Measurements from ENCODE around the gene CYP2W1.
"Not testable (repeated sequence)": the region's sequence is repeated elsewhere in the genome, so short reads cannot be mapped to it uniquely, and the experiment has no call there.

CYP2W1 gene

DNA sequence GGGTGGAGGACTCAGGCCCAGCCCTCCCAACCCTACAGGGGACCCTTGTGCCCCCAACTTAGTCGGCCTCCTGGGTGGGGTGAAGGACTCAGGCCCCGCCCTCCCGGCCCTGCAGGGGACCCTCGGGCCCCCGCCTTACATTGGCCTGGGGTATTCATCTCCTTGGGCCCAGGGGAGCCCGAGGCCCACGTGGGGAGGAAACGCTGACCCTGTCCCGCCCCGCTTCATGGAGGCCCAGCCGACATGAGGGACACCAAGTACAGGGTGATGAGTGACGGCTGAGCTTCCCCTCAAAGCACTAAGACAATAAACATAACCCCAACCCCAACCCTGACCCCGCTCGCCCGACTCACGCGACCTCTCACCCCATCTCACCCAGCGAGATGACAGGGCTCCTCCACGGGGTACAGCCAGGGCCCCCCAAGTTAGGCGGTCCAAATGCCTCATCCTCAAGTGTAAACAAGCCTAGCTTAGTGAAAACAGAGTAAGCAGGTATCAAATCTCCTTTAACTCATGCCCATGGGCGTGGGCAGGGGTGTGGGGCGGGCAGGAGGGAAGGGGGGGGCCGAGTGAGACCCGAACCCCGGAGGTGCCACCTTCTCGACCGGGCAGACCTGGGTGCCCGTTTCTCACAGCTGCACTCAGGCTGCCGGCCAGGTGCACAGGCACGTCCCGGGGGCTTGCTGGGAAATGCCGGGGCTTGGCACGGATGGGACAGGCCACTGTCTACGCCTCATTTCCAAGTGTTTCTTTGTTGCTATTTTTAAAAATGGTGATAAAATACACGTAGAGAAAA lies 8.2 kb downstream of the CYP2W1 start:
- ATAC-seq: no peak
- peaks cover 3% of the 10 kb centered on the region for H3K27me3 Mint-ChIP-seq

DNA sequence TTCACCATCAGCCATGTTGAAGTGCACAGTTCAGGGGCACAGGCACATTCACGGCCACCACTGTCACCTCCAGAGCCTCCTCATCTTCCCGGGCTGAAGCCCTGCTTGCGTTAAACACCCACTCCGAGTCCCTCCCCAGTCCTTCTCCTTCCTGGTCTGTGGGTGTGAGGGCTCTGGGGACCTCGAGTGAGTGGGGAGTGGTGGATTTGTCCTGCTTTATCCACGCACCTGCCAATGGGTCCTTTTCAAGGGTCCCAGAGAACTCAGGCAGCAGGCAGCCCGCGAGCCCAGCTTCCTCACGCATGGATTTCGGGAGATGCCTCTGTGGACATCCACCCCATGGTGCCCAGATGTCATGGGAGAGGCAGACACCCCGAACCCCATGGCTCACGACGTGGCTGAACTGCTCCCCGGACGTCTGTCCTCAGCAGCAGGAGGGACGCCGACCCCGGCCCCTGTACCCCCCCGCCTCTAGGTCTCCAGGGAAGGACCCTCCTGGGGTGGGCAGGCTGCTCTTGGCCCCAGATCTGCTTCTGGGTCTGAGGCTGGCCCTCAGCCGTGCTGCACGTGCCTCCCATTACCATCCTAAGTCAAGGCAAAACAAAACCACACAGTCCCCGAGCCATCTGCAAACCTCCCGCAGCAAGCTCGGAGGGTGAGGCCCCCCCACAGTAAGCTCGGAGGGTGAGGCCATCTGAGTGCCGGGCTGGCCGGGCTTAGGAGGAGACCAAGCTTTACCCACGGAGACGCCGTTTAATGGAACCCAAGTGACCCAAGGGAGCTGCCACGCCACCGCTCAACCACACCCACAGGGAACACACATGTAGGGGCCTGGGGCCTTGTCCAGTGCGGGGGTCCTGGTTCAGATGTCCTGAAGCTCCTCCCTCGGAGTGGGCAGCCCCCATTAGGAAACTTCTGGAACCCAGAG lies 9.0 kb downstream of the CYP2W1 start:
- DNase-seq (no peak), ATAC-seq (no peak)
- H3K4me1 Mint-ChIP-seq: peaks cover 5% of the 10 kb centered on the region
- no peaks in the 10 kb centered on the region for H3K9me3 Mint-ChIP-seq
- H3K27me3 Mint-ChIP-seq: no peaks in the 10 kb centered on the region
- H3K4me3 Mint-ChIP-seq: no peak overlapping the region
- H3K36me3 Mint-ChIP-seq (ENCODE audit: low read depth): no peaks in the 10 kb centered on the region
- H3K27ac Mint-ChIP-seq: no peak overlapping the region

More for the DNA sequence above, 8.2 kb downstream of the CYP2W1 start:
- no peak overlapping the region for H3K4me3 Mint-ChIP-seq
- no peaks in the 10 kb centered on the region for H3K9me3 Mint-ChIP-seq
- peaks cover 5% of the 10 kb centered on the region for H3K4me1 Mint-ChIP-seq
- no peak for DNase-seq
- no peak overlapping the region for H3K27ac Mint-ChIP-seq
- no peaks in the 10 kb centered on the region for H3K36me3 Mint-ChIP-seq (ENCODE audit: low read depth)

DNA sequence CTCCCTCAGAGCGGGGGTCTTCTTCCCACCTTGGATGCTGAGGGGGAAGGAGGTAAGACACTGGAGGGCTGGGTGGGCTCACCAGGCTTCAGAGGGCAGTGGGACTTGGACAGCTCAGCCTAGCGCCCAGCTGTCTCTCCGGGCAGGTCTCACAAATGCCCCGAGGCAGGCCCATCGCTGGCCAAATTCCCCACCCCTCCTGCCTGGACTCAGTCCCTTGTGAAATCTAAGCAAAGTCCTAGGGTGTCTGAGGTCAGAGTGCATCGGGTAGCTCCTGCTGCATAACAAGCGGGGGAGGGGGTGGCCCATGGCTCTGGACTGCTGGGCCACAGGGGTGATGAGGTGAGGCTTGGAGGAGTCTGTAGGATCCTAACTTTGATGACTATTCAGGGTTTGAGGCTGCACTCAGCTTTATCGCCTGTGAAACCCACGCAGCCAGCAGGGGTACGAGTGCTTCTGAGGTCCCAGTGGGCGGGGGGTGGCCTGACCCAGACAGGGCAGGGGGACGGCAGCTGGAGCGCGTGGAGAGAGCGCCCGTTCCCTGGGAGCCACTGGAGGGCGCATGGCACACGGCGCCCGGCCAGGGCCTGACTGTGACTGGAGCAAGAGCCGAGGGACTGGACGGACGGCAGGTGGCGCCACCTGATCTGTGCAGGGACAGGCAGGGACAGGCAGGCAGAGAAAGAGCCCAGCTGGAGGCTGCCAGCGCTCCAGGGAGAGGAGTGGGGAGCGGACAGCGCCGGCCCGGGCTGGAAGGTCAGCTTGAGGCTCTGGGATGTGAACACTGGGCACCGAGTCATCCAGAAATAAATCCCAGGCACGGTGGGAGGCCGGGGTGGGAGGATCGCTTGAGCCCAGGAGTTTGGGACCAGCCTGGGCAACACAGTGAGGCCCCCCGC lies 10.0 kb downstream of the CYP2W1 start:
- Mint-ChIP-seq H3K4me3 (no peak overlapping the region), H3K36me3 (ENCODE audit: low read depth) (no peaks in the 10 kb centered on the region), H3K9me3 (no peaks in the 10 kb centered on the region), H3K27me3 (no peaks in the 10 kb centered on the region), H3K27ac (no peak overlapping the region), H3K4me1 (peaks cover 5% of the 10 kb centered on the region)
- ATAC-seq (peak; percentile 97), DNase-seq (peak; percentile 96)

DNA sequence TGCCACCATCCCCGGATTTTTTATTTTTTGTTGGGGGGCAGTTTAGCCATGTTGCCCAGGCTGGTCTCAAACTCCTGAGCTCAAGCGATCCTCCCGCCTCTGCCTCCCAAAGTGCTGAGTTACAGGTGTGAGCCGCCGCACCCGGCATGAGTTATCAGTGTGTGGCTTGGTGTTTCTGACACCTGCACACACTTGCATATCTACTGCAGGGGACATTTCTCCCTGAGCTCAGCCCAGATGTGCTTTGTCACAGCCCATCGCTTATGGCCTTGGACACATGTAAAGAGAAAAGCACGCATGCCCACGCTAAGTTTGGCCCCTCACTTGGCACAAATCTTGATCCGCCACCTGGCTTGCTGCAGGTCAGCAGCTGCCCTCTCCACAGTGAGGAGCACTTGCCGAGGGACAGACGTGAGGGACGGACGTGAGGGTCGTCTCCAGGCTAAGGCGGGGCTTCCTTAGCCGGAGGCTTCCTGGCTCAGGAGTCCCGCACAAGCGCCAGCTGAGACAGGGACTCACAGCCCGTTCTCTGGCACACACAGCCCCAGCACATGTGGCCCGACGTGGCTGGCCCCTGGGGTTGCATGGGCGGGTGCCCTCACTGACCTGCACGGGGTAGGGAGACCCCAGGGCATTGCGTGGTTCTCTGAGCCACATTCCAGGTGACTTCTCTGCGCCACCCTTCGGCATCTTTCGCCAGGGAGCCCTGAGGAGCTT lies 11.8 kb downstream of the CYP2W1 start:
- Mint-ChIP-seq H3K27ac (no peak overlapping the region), H3K4me3 (no peak overlapping the region), H3K27me3 (no peaks in the 10 kb centered on the region), H3K36me3 (ENCODE audit: low read depth) (no peaks in the 10 kb centered on the region), H3K9me3 (no peaks in the 10 kb centered on the region), H3K4me1 (peaks cover 5% of the 10 kb centered on the region)
- DNase-seq (no peak), ATAC-seq (no peak)

DNA sequence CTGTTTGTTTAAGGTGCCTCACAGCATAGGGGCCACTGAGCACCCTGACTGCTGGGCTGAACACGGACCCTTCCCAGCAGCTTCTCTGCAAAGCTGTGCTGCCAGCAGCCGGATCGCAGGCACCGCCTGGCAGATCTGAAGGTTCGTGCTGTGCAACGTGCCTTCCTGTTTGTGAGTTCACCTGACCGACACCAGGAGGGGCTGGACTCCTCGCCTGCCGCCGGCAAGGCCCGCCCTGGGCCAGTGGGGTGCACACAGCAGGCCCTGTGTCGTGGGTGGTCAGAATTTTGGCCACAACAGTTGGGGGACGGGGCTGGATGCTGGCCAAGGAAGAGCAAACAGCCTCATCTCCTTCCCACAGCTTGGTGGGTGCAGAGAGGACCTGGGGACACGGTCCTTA lies 12.6 kb downstream of the CYP2W1 start:
- no peaks in the 10 kb centered on the region for H3K27me3 Mint-ChIP-seq
- H3K36me3 Mint-ChIP-seq (ENCODE audit: low read depth): no peaks in the 10 kb centered on the region
- H3K9me3 Mint-ChIP-seq: no peaks in the 10 kb centered on the region
- ATAC-seq (no peak), DNase-seq (no peak)
- no peak overlapping the region for H3K27ac Mint-ChIP-seq
- no peak overlapping the region for H3K4me3 Mint-ChIP-seq
- peaks cover 5% of the 10 kb centered on the region for H3K4me1 Mint-ChIP-seq

DNA sequence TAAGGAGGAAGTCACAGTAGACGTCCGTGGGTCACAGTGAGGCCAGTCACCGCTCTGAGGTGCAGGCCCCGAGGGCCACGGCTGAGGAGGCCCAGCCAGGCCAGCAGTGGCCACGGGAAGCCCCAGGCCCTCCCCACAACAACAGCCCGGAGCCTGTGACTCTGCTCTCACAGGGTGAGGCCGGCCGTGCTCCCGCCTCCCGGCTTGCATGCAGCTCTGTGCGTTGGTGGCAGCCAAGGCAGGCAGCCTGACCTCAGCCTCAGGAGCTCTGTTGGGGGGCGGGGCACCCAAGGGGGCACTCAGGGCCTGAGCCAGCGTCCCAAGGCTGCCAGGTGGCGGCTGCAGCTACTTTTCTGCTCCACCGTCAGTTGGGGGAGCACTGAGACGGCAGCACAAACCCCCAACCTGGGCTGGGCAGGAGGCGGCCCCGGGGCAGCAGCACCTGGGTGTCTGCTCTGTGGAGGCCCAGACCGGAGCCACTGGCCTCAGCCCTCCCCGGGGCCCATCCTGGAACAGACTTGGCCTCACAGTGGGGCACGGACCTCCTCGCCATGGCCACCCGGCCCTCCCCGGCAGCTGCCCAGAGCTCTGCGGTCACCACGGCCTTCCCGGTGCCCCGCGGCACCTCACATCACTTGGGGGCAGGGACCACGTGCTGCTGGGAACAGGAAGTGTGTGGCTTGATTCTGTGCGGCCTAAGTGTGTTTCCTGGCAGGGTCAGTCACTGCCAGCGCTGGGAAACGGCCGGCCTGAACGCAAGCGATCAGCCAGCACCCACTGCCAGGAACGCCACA lies 13.3 kb downstream of the CYP2W1 start:
- ATAC-seq (no peak), DNase-seq (no peak)
- Mint-ChIP-seq H3K4me1 (peaks cover 5% of the 10 kb centered on the region), H3K9me3 (no peaks in the 10 kb centered on the region), H3K27ac (no peak overlapping the region), H3K36me3 (ENCODE audit: low read depth) (no peaks in the 10 kb centered on the region), H3K27me3 (no peaks in the 10 kb centered on the region), H3K4me3 (no peak overlapping the region)

DNA sequence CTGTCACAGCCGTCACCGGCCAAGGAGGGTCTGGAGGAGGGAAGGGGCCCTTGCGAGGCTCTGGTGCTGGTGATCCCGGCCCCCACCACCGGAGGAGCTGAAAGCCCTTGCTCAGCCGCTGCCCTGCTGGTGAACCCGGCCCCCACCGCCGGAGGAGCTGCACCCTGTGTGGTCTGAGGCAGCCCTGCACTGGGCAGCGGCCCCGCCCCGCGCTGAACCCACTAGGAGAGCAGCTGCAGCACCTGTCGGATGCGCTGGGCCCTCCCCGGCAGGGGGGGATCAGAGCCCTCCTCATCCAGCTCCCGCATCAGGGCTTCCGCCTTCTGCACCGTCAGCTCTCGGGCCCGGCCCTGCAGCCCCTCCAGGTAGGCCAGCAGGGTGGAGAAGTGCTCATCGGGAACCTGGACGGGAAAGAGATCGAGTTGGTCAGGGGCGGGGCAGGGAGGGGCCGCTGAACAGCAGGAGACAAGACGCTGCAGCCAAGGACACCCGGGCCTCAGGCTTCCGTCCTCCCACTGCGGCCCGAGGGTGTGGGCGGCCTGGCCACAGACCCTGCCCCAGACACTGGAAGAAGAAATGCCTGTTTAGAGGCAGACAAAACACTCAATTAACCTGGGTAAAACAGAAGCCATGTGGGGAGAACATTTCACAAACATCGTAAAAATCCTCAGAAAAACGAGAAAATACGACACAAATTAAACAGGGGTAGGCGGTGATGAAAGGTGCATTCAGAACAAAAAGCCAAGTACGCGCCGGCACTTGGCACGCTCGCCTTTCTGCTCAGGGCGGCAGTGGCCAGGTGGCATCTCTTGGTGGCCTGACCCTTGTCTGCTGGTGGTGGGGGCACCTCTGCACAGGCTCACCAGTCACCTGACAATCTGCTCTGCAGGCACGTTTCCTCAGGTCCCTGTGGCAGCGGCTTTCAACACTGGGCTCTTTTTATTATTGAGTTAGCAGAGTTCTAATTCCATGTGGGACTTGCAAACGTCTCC lies 14.7 kb downstream of the CYP2W1 start:
- no peaks in the 10 kb centered on the region for H3K27me3 Mint-ChIP-seq
- no peaks in the 10 kb centered on the region for H3K36me3 Mint-ChIP-seq (ENCODE audit: low read depth)
- no peak for DNase-seq
- no peak overlapping the region for H3K4me3 Mint-ChIP-seq
- H3K4me1 Mint-ChIP-seq: peaks cover 5% of the 10 kb centered on the region
- H3K9me3 Mint-ChIP-seq: no peaks in the 10 kb centered on the region
- ATAC-seq: no peak
- no peak overlapping the region for H3K27ac Mint-ChIP-seq

DNA sequence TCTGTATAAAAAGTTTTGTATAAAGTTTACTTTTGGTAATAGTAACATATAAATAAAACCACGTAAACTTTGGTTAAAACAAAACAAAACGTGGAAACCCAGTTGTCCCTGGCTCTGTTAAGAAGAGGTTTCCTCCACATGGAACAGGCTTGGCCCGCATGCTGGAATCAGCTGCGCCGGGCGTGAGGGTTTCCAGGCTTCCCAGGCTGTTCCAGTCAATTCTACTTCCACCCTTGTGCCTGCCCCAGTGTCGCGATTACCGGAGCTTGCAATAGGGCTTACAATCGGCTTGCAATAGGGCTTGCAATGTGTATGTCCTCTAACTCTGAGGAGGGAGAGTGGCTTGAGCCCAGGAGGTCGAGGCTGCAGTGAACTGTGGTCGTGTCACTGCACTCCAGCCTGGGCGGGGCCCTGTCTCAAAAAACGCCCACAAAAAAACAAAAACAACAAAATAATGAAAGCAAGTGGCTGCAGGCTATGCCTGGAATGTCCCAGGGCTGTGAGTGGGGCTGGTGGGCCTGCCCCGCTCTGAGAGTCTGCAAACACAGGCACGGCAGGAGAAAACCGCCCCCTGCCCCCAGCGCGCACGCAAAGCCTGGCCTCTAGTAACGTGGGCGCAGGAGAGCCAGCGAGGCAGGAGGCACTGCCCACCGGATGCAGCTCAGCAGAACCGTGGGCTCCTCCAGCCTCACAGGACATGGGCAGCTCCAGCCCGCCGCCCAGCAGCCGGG lies 16.3 kb downstream of the CYP2W1 start:
- Mint-ChIP-seq H3K4me3 (no peak overlapping the region), H3K9me3 (no peaks in the 10 kb centered on the region), H3K4me1 (no peaks in the 10 kb centered on the region), H3K27me3 (no peaks in the 10 kb centered on the region), H3K27ac (no peak overlapping the region), H3K36me3 (ENCODE audit: low read depth) (no peaks in the 10 kb centered on the region)
- DNase-seq: no peak
- ATAC-seq: no peak

DNA sequence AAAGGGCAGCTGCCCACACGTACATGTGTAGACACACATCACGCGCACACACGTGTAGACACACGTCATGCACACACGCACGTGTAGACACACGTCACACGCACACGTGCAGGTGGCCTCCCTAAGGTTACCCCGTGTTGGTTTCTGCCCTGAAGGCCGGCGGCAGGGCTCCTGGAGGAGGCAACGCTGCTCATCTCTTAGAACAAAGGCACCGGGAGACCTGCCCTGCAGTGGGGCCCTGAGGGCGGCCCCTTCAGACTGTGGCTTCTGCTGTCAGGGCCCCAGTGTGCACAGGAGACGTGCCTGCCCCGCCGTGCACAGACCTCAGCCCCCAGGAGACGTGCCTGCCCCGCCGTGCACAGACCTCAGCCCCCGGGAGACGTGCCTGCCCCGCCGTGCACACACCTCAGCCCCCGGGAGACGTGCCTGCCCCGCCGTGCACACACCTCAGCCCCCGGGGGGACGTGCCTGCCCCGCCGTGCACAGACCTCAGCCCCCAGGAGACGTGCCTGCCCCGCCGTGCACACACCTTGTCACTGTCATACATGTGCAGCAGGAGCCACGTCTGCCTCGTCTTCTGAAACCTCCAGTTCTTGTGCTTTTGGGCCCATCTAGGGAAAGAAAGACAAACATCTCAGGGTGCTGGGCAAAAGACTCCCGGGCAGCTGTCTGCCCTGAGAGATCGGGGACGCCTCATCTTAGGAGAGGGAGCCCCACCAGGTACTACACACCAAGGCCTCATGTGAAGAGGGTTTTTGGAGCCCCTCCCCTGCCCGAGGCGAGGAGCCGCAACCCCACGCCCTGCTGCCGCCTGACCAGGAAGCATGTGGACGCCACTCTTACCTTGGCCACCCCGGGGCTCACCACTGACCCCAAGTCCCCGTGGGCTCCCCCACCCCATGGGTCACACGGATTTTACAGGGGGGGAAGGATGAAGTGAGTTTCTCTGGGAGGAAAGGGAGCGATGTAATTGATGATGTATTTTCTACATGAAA lies 17.3 kb downstream of the CYP2W1 start:
- DNase-seq: no peak
- no peak overlapping the region for H3K27ac Mint-ChIP-seq
- H3K4me3 Mint-ChIP-seq: no peak overlapping the region
- H3K27me3 Mint-ChIP-seq: no peaks in the 10 kb centered on the region
- H3K36me3 Mint-ChIP-seq (ENCODE audit: low read depth): no peaks in the 10 kb centered on the region
- H3K9me3 Mint-ChIP-seq: no peaks in the 10 kb centered on the region
- ATAC-seq: no peak
- no peaks in the 10 kb centered on the region for H3K4me1 Mint-ChIP-seq

DNA sequence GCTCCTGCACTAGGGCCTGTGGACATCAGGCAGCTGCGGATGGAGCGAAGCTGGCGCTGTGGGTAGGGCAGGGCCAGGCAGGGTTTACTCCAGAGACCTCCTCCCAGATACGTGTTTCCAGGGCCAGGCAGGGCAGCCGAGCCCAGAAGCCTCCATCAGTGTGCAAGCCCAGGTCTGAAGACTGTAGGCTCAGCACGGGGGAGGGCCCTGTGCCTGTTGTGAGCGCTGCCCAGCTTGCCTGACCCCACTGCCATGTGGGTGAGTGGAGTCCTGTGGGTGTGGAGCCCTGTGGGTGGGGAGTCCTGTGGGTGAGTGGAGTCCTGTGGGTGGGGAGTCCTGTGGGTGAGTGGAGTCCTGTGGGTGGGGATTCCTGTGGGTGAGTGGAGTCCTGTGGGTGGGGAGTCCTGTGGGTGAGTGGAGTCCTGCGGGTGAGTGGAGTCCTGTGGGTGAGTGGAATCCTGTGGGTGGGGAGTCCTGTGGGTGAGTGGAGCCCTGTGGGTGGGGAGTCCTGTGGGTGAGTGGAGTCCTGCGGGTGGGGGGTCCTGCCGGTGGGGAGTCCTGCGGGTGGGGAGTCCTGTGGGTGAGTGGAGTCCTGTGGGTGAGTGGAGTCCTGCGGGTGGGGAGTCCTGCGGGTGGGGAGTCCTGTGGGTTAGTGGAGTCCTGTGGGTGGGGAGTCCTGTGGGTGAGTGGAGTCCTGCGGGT lies 18.2 kb downstream of the CYP2W1 start:
- not testable (repeated sequence) for H3K27me3 Mint-ChIP-seq; DNase-seq; H3K36me3 Mint-ChIP-seq (ENCODE audit: low read depth); H3K4me1 Mint-ChIP-seq; H3K27ac Mint-ChIP-seq; H3K9me3 Mint-ChIP-seq; ATAC-seq; H3K4me3 Mint-ChIP-seq

DNA sequence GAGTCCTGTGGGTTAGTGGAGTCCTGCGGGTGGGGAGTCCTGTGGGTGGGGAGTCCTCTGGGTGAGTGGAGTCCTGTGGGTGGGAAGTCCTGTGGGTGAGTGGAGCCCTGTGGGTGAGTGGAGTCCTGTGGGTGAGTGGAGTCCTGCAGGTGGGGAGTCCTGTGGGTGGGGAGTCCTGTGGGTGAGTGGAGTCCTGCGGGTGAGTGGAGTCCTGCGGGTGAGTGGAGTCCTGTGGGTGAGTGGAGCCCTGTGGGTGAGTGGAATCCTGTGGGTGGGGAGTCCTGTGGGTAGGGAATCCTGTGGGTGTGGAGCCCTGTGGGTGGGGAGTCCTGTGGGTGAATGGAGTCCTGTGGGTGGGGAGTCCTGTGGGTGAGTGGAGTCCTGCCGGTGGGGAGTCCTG lies 19.0 kb downstream of the CYP2W1 start:
- DNase-seq; H3K4me1 Mint-ChIP-seq; H3K4me3 Mint-ChIP-seq; H3K27ac Mint-ChIP-seq; ATAC-seq; H3K9me3 Mint-ChIP-seq; H3K36me3 Mint-ChIP-seq (ENCODE audit: low read depth); H3K27me3 Mint-ChIP-seq: not testable (repeated sequence)

Data from activated naive CD8-positive, alpha-beta T cell treated with anti-CD3 and anti-CD28 coated beads, Interleukin-2, amount 50 U/mL, for 24 hours (primary cell).